Stimulated activated CD4-positive, alpha-beta T cell treated with anti-CD3 and anti-CD28 coated beads, Interleukin-2, amount 100 ng/mL, for 24 hours (primary cell): ENCODE data around the gene PRELID3B.
"Not testable (repeated sequence)": the region's sequence is repeated elsewhere in the genome, so short reads cannot be mapped to it uniquely, and the experiment has no call there.

Source experiments
- DNase-seq, 2 donors: peaks; one replicate each; pipeline ENCODE4 v3.0.0-alpha.2; 2020

The PRELID3B gene

DNA sequence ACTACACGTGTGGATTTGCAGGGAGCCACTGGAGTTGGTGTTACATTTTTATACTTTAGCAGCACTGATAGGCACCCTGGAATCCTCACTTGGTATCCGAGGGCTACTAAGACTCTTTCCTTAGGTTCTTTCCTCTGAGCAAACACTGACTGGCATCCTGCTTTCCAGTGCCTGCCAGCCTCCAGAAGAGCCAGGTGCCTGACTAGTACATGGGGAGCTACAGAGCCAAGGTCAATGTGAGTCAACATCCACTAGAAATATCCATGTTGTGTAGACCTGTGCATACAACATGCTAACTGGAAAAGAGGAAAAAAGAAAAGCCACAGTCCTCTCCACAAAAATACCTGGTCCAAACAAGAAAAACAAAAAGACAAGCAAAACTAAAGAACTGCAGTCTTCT is 17.5 kb downstream of the PRELID3B start:
- DNase-seq, result peak in 1 of 2 donors; percentile 6

DNA sequence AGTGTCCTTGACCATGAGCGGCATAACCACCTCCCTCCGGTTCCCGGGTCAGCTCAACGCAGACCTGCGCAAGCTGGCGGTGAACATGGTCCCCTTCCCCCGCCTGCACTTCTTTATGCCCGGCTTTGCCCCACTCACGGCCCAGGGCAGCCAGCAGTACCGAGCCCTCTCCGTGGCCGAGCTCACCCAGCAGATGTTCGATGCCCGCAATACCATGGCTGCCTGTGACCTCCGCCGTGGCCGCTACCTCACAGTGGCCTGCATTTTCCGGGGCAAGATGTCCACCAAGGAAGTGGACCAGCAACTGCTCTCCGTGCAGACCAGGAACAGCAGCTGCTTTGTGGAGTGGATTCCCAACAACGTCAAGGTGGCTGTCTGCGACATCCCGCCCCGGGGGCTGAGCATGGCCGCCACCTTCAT is 18.5 kb downstream of the PRELID3B start:
- peak in 1 of 2 donors; percentile 15 for DNase-seq

DNA sequence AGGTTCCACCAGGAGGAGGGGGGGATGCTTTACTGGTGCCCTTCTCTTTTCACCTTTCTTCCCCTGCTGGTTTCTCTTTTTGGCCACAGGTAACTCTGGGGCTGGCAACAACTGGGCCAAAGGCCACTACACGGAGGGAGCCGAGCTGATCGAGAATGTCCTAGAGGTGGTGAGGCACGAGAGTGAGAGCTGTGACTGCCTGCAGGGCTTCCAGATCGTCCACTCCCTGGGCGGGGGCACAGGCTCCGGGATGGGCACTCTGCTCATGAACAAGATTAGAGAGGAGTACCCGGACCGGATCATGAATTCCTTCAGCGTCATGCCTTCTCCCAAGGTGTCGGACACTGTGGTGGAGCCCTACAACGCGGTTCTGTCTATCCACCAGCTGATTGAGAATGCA is 19.0 kb downstream of the PRELID3B start:
- DNase-seq, result no peak

DNA sequence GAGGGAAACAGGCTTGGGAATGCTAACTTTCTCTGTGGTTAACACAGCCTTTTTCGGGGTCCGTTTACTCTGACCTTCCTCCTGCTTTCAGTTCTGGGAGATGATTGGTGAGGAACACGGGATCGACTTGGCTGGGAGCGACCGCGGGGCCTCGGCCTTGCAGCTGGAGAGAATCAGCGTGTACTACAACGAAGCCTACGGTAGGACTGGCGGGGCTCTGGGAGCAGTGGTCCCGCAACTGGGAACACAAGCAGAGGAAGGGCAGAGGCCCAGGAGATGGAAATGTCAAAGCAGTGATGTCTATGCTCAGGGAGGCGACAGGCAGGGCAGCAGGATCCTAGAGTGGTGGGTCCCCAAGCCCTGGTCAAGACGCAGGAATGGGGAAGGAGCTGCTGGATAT is 19.8 kb downstream of the PRELID3B start:
- DNase-seq, result peak in 1 of 2 donors; percentile 9

DNA sequence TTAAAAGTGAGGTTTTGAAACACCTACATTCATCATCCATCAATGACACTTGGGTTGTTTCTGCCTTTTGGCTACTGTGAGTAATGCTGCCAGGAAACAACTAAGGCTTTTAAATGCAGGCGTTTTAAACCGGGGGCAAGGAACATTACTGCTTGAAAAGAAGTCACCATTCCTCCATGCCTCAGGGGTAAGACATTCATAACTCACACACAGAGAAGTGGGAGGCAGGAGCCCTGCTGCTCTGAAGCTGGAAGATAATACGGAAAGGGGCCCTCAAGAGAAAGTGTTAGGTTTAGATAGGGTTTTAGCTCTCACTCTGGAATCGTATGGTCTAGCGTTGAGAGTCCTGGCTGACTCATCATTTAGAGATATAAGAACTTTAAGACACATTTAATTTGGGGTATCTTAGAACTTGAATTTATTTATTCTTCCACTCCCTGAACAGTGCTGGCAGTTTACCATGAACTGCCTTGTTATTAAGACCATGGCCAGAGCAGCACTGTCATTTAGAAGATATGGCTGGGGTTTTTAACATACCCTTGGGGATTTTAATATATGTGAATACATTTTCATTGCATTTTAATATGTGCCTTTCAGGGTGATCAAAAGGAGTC is 21.5 kb downstream of the PRELID3B start:
- DNase-seq, result peak in 1 of 2 donors; percentile 11

DNA sequence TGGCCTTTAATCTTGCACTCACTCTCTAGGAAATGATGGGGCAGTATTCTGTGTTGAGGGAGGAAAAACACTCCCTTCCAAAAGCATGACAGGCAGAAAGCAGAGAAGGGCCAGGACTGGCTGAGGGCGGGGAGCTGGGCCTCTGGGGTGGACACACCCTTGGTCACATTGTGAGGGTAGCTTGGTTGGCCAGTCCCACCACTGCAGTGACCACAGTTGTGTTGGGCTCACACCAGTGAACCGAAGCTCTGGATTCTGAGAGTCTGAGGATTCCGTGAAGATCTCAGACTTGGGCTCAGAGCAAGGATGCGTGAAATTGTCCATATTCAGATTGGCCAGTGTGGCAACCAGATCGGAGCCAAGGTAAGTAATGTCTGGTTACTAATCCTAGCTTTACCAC is 23.4 kb downstream of the PRELID3B start, which contains the start of gene TUBB1:
Gene TUBB1 (plus strand): TSS at position 213 of the 400 bp plus-strand sequence. CDS start 94 bp downstream, at position 307.
- DNase-seq, result peak in 1 of 2 donors; percentile 12

DNA sequence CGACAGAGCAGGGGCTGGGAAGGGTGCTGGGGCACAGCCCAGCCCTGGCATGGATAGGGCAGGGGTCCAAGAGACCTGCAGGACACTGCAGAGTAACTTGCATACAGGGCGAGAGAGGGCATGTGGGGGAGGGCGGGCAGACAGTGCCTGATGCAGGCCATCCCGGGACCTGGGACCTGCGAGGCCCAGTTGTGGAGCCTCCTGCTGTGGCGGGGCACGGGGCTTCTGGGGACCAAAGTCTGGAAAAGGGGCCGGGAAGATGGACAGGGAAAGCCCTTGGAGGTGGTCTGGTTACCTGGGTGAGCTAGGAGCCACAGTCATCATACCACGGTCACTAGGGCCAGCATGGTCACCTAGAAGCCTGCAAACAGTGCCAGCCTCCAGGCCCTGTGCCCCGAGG is 23.8 kb downstream of the PRELID3B start:
- peak in 1 of 2 donors; percentile 14 for DNase-seq

DNA sequence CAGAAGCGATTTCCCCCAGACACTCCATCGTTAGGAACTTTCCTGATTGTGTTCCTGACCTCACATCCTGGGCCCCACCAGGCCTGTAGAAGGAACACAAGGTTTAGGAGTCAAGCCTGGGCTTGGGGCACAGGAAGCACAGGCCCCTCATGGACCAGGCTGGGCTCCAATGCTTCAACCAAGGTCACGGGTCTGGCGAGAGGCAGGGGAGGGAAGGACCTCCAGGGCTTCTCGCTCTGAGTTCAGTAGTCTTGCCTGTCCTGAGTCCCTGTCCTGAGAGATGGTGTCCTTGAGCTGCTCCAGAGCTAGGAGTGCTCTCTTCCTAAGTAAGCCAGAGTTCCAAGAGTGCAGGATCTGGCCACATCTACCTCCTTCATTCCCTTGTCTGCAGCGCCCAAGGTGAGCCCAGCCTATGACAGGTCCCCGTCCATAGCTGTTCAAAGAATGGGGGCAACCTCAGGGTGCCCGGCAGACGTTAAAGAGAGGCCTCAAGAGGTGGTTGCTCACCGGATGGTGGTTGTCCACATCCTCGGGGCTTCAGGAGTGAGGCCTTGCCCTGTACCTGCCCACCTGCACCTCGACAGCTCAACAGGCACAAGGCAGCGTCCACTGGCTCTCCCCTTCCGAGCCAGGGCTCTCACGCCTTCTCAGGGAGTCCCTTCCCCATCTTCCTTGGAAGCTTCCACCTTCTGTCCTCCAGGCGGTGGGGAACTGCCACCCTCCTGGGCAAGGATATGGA is 24.9 kb downstream of the PRELID3B start:
- DNase-seq, result peak in 1 of 2 donors; percentile 14

DNA sequence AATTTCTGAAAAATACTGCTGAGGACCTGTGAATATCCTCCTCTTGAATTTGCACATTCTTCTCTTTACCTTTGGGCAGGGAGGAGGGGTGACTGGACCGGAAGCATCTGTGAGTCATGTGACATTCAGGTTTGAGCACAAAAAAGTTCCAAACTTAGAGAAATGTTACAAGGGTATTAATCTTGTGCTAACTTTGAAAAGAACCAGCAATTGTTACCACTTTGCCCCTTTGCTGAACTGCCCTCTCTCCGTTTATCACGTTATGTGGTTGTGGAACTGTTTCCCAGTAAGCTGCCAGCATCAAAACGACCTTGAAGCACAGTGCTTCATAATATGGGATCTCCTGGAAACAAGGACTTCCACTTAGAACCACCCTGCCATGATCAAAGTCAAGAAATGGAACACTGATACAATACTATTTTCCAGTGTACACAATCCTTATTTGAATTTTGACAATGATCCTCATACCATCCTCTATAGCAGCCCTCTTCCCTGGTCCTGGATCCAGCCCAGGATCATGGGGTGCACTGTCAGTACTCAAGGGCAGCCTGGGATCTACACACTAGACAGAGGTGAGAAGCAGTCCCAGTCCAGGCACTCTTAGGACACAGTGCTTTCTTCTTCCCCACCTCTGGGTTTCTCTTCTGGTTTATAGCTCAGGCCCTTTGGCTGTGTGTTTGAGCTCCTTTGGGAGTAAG is 25.6 kb downstream of the PRELID3B start:
- DNase-seq, result peak in 1 of 2 donors; percentile 18

DNA sequence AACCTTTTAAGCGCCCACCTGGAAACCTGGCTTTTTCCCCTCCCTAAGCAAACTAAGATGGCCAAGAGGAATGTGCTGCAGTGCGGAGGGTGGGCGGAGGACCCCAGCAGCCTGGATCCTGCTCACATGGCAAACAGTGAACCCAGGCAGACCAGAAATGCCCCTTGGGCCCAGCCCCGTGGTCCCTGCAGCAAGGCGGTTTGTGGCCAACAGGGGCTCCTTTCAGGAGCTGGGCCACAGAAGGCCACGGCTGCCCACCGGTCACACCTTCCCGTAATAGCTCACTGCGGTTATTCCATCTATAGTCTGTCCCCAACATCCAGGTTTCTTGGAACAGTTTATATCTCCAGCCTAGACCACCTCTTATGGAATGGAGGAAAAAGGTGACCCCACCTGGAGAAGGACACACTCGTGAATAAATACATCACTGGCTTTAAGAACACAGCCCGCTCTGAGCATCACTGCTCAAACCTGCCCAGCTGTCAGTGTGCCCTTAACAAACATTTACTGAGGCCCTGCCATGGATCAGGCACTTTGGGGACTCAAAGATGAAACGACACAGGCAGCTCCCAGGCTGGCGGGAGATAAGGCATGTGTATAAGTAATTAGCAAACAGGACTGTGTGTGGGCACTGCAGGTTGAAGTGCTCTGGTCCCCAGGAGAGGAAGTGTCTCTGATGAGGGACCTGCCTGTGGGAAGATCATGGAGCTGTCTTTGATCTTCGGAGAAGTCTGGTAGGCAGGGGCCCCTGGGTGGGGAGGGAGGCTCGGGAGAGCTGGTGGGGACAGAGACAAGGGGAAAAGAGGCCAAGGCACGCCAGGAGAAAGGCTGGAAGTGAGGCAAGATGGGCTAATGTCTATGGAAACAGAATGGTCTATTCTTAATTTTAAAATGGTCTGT is 26.5 kb downstream of the PRELID3B start:
- peak in 1 of 2 donors; percentile 11 for DNase-seq

DNA sequence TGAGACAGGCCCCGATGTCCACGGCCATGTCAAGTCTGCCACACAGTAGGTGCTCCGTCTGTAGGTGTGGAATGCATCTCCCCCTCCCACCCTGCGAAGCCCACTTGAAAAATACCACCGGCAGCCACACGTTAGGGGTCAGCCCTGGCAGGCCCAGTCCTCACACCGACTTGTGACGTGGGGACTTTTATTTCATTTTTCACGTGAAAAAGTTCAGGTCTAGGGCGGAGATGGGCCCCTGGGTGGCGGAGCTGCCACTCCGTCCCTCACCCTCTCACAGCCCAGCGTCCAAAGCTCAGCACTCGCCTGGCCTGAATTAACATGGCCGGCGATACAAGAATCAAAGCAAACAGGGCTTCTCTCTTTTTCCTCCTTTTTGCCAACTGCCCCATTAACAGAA is 27.2 kb downstream of the PRELID3B start:
- no peak for DNase-seq

DNA sequence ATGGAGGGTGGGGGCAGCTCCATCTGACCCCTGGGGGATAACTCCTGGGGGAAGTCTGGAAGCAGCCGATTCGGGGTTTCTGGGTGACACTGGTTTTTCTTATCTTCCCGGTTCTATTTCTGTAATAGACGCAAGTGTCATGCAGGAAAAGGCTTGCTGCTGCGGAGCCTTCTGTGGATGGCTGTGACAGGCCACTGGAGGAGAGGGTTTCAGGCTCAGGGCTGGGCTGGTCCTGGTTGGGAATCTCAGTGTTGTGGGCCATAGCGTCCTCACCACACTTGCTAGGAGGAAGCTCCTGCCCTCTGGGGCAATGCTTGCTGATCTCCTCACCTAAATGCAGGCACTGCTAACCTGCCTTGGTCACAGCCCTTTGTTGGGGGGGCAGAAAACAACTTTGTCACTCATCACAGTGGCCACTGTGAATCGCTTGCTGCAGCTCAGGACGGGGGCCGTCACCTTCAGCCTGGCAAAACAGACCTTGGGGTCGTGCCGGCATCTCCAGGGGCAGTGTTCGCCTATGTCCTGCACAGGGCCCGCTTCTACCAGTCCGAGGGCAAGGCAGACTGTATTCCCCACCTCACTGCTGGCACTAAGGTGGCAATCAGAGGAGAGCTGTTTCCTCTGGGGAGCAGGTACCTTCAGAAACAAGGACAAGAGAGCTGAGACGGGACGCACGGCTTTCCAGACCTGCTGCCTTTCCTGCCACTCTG is 27.8 kb downstream of the PRELID3B start:
- peak in 1 of 2 donors; percentile 11 for DNase-seq

DNA sequence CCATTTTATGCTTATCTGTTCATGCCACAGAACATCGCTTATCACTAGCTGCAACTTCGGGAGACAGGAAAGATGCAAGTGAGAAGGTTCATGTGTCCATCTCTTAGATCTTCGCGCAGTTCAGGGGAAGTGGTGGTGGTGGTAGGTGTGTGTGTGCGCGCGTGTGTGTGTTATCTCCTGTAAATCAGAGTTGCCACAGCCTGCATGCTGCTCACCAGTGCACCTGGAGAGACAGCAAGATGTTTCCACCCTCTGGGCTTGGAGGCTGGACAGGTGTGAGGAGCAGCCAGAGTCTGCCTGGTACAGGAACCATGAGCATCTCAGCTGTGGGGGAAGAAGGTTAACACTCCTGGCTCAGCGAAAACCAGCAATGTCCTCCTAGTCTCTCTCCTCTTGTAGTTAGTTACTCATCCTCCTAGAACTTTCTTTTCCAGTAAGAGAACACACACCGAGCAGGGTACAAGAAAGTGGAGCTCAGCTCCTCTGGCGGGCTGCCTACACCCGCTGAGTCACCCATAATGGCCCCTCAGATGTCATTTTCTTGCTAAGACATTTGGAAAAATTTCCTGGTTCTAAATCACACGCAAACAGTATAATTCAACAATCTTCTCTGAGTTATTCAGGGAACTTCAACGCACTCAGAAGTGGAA is 28.5 kb downstream of the PRELID3B start:
- DNase-seq, result peak in 1 of 2 donors; percentile 18

DNA sequence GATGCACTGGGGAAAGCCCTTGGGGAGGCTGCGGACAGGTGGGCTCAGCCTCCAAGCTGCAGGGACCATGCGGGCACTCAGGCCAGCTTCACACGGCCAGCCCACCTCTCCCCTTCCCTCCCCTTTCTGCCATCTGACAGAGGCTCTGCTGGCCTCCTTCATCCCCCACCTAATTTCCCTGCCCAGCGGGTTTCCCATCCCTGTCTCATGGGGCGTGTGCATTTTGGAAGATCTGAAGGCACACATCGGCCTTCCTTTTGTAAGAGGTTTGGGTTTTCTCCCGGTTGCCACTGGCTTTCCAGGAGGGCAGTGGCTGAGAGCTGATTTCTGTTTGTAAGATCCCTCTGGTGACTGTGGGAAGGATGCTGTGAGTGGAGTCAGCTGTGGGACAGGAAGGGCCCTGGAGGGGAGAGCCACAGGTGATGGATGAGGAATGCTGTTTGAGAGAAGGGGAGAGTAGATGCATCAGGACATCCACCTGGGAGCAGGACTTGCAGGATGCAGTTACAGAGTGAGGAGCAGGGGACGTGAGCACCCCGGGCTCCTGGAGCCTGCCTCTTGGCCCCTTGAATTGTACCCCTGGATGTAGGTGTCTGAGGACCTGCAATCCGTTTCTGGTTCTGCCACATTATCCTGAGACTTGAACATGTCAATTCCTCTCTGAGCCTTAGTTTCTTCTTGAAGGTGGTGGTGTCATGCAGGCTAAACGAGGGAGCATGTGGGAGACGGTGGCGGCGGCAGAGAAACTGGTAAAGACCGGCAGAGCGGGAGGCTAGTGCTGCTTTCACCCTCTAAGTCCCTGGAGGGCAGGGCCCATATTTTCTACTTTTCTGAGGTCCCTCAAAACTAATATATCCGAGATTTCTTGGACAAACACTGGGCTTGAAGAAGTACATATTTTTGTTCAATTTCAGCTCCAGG is 29.3 kb downstream of the PRELID3B start:
- peak in 1 of 2 donors; percentile 12 for DNase-seq

DNA sequence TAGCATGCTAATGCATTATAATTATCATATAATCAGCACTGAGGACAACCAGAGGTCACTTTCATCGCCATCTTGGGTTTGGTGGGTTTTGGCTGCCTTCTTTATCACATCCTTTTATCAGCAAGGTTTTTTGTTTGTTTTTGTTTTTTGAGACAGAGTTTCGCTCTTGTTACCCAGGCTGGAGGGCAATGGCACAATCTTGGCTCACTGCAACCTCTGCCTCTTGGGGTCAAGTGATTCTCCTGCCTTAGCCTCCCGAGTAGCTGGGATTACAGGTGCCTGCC is 30.8 kb downstream of the PRELID3B start:
- DNase-seq, result not testable (repeated sequence)

DNA sequence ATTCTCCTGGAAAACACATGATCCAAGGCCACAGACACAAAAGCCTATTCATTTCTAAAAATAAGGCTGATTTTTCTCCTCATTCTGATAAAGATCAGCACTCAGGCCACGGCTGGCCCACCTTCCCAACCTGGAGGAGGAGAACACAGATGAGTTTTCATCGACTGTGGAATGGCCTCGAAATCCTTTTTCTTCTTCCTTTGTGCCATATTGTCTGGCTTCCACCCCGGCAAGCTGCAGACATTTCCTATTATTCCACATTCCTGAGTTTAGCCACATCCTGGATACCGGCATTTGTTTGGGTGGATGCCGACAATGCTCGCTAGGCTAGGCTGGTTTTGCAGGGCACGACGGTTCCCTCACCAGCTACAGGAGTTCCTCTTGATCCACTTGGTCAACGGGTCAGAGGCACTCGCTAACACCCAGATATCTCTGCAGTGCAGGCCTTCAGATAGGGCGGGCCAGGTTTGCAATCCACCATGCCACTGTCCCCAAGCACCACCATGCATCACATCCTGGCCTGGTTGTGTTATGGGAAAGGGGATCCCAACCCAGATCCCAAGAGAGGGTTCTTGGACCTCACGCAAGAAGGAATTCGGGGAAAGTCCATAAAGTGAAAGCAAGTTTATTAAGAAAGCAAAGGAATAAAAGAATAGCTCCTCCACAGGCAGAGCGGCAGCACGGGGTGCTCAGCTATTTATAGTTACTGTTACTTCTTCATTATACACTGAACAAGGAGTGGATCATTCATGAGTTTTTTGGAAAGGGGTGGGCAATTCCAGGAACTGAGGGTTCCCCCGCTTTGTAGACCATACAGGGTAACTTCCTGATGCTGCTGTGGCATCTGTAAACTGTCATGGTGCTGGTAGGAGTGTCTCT is 31.4 kb downstream of the PRELID3B start:
- DNase-seq, result no peak

DNA sequence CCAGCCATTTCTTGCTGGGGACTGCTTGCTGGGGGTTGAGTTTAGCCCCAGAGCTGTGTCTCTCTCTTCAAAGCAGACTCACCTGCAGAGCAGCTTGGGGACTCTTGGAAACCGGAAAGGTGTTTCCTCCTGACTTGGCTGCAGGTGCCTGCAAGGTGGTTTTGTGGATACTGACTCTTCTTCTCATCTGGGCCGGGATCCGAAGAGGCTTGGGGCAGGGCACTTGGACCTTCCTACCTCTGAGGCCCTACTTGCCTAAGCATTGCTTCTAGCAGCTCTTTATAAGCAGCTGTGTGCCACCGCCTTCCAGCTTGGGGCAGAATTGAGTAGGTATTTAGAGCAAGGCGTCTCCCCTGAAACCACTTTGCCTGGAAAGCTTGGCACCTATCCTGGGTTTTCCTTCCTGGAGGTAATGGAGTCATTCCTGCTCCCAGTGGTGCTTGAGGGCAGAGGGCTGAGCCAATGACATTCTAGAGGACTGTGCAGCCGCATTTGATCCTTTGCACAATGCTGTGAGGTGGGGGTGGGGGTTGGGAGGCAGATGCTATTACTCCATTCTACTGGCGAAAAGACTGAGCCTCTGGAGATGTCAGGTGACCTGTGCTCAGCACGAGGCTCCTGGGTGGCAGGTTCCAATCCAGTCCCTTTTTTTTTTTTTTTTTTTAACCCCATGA is 32.1 kb downstream of the PRELID3B start:
- no peak for DNase-seq

DNA sequence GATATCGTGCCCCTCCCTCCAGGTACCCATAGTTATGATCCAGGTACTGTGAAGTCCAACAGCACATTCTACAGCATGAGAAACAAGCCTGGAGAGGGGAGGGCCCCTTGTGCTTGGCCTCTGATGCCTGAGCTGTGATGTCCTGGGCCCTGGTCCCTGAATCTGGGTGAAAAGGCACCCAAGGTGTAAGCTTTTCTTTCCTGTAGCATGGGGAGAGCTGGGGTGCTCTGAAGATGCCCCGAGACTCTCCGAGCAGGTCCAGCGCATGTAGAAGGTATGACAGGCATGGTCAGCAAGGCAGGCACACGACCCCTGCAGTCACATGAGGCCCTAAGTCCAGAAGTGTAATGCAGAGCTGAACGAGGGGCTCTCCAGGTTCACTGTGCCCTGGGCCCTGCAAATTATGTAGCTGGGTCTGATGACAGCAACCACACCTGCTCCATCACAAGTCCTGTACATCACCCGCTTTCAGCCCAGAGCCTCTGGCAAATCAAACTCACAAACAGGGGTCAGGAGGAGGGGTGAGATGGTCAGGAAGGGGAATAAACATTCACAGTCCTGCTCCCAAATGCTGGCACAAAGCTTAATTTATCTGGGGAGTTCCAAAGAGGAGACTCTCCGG is 33.8 kb downstream of the PRELID3B start:
- no peak for DNase-seq
